ENCODE measurements around the gene ZNF708.
"Not testable (repeated sequence)": the region's sequence is repeated elsewhere in the genome, so short reads cannot be mapped to it uniquely, and the experiment has no call there.

The ZNF708 gene

GRCh38 chr19:21260164-21260847 is 68.9 kb downstream of the ZNF708 start:
- DNase-seq (ENCODE audit: low read depth), result no peak

- DNase-seq (ENCODE audit: low read depth), result not testable (repeated sequence)
These were observed 69.6 kb downstream of the ZNF708 start for GRCh38 chr19:21259421-21260124.

- no peak for DNase-seq (ENCODE audit: low read depth)
These were observed 72.5 kb downstream of the ZNF708 start for GRCh38 chr19:21256722-21257121.

Measured in activated T-cell treated with anti-CD3 and anti-CD28 coated beads for 48 hours (primary cell).